Measurements from ENCODE around the gene ZFP62. TPM values are rescaled to one million over a fixed set of nuclear protein-coding genes. Genes with fewer than 3 reads are reported as not detected.

Gene ZFP62
- total RNA-seq, 1 donor from 2014 or later: 14.5 TPM

- no peaks in the 10 kb centered on the region for H3K79me2 ChIP-seq (ENCODE audit: insufficient read depth, low read length)
- no peak for FAIRE-seq
- no peak overlapping the region for H3K9ac ChIP-seq (ENCODE audit: low read length)
- TF ChIP-seq EZH2 (IDR thresholded peaks at IDR 0.05; ENCODE audit: insufficient read depth, low read length) (no peak), CTCF (IDR thresholded peaks at IDR 0.05; ENCODE audit: insufficient read depth, low read depth, low read length) (no peak)
- peaks cover 5% of the 10 kb centered on the region for H3K9me3 Mint-ChIP-seq (ENCODE audit: unreplicated experiment)
- no peak overlapping the region for H2AFZ ChIP-seq (ENCODE audit: low read depth, low read length)
- H3K36me3 Mint-ChIP-seq (ENCODE audit: low read depth, unreplicated experiment): no peaks in the 10 kb centered on the region
- H3K27ac Mint-ChIP-seq (ENCODE audit: unreplicated experiment): no peak overlapping the region
- H3K36me3 ChIP-seq (ENCODE audit: insufficient read depth, low read length): no peaks in the 10 kb centered on the region
- H3K4me3 Mint-ChIP-seq (ENCODE audit: unreplicated experiment): no peak overlapping the region
- peaks cover 2% of the 10 kb centered on the region for H3K27me3 Mint-ChIP-seq (ENCODE audit: low read depth, unreplicated experiment)
- H3K27ac ChIP-seq (ENCODE audit: low read depth, low read length): no peak overlapping the region
- H3K4me2 ChIP-seq (ENCODE audit: low read length): no peak overlapping the region
- no peaks in the 10 kb centered on the region for H3K4me1 ChIP-seq (ENCODE audit: insufficient read depth, low read length)
- no peaks in the 10 kb centered on the region for H3K27me3 ChIP-seq (ENCODE audit: insufficient read depth, low read length)
- H3K4me1 Mint-ChIP-seq (ENCODE audit: low read depth, unreplicated experiment): peaks cover 7% of the 10 kb centered on the region
- no peak for DNase-seq (ENCODE audit: low read depth)
- no peak overlapping the region for H3K4me3 ChIP-seq (ENCODE audit: insufficient read depth, low read depth, low read length)
- no peaks in the 10 kb centered on the region for H4K20me1 ChIP-seq (ENCODE audit: insufficient read depth, low read length)
- no peaks in the 10 kb centered on the region for H3K9me3 ChIP-seq (ENCODE audit: insufficient read depth, low read depth, low read length)
These were observed 47.3 kb upstream of the ZFP62 start for GRCh38 chr5:180908400-180908799.

GRCh38 chr5:180901319-180902009, 40.4 kb upstream of the ZFP62 start:
- no peaks in the 10 kb centered on the region for H3K4me1 Mint-ChIP-seq (ENCODE audit: low read depth, unreplicated experiment)
- Histone ChIP-seq H2AFZ (ENCODE audit: low read depth, low read length) (no peak overlapping the region), H4K20me1 (ENCODE audit: insufficient read depth, low read length) (no peaks in the 10 kb centered on the region), H3K79me2 (ENCODE audit: insufficient read depth, low read length) (no peaks in the 10 kb centered on the region), H3K4me1 (ENCODE audit: insufficient read depth, low read length) (no peaks in the 10 kb centered on the region), H3K27ac (ENCODE audit: low read depth, low read length) (no peak overlapping the region), H3K4me3 (ENCODE audit: insufficient read depth, low read depth, low read length) (no peak overlapping the region), H3K9ac (ENCODE audit: low read length) (no peak overlapping the region), H3K27me3 (ENCODE audit: insufficient read depth, low read length) (no peaks in the 10 kb centered on the region), H3K36me3 (ENCODE audit: insufficient read depth, low read length) (no peaks in the 10 kb centered on the region), H3K9me3 (ENCODE audit: insufficient read depth, low read depth, low read length) (peaks cover 5% of the 10 kb centered on the region), H3K4me2 (ENCODE audit: low read length) (no peak overlapping the region)
- no peak for FAIRE-seq
- H3K27ac Mint-ChIP-seq (ENCODE audit: unreplicated experiment): no peak overlapping the region
- no peak for DNase-seq (ENCODE audit: low read depth)
- H3K36me3 Mint-ChIP-seq (ENCODE audit: low read depth, unreplicated experiment): no peaks in the 10 kb centered on the region
- peaks cover 7% of the 10 kb centered on the region for H3K27me3 Mint-ChIP-seq (ENCODE audit: low read depth, unreplicated experiment)
- H3K4me3 Mint-ChIP-seq (ENCODE audit: unreplicated experiment): no peak overlapping the region
- H3K9me3 Mint-ChIP-seq (ENCODE audit: unreplicated experiment): no peaks in the 10 kb centered on the region
- TF ChIP-seq CTCF (IDR thresholded peaks at IDR 0.05; ENCODE audit: insufficient read depth, low read depth, low read length): no peak
- no peak for TF ChIP-seq EZH2 (IDR thresholded peaks at IDR 0.05; ENCODE audit: insufficient read depth, low read length)

DNA sequence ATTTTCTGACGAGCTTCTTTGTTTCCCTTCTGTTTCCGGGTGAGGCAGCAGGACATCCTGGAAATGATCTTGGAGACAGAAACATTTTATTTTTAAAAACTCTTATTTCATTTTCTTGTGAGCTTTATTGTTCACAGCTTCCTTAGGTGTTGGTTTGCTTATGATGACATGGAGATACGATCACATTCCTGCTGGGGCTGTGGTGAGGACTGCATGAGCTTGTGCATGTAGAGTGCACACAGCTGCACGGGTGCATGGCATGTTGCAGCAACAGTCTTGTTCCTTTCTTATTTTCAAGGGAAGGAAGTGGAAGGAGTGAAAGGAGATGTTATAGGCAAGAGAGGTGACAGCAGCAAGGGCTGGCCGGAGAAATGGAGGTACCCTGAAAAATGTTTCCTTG, 39.1 kb upstream of the ZFP62 start:
- Mint-ChIP-seq H3K36me3 (ENCODE audit: low read depth, unreplicated experiment) (no peaks in the 10 kb centered on the region), H3K4me3 (ENCODE audit: unreplicated experiment) (no peak overlapping the region), H3K27me3 (ENCODE audit: low read depth, unreplicated experiment) (peaks cover 7% of the 10 kb centered on the region), H3K27ac (ENCODE audit: unreplicated experiment) (no peak overlapping the region), H3K9me3 (ENCODE audit: unreplicated experiment) (peaks cover 3% of the 10 kb centered on the region), H3K4me1 (ENCODE audit: low read depth, unreplicated experiment) (no peaks in the 10 kb centered on the region)
- H3K9me3 ChIP-seq (ENCODE audit: insufficient read depth, low read depth, low read length): peaks cover 5% of the 10 kb centered on the region
- no peaks in the 10 kb centered on the region for H3K79me2 ChIP-seq (ENCODE audit: insufficient read depth, low read length)
- TF ChIP-seq CTCF (IDR thresholded peaks at IDR 0.05; ENCODE audit: insufficient read depth, low read depth, low read length) (no peak), EZH2 (IDR thresholded peaks at IDR 0.05; ENCODE audit: insufficient read depth, low read length) (no peak)
- H3K4me3 ChIP-seq (ENCODE audit: insufficient read depth, low read depth, low read length): no peak overlapping the region
- H2AFZ ChIP-seq (ENCODE audit: low read depth, low read length): no peak overlapping the region
- FAIRE-seq: no peak
- no peak overlapping the region for H3K4me2 ChIP-seq (ENCODE audit: low read length)
- H3K36me3 ChIP-seq (ENCODE audit: insufficient read depth, low read length): no peaks in the 10 kb centered on the region
- no peak overlapping the region for H3K9ac ChIP-seq (ENCODE audit: low read length)
- no peak for DNase-seq (ENCODE audit: low read depth)
- H3K27ac ChIP-seq (ENCODE audit: low read depth, low read length): no peak overlapping the region
- no peaks in the 10 kb centered on the region for H4K20me1 ChIP-seq (ENCODE audit: insufficient read depth, low read length)
- no peaks in the 10 kb centered on the region for H3K4me1 ChIP-seq (ENCODE audit: insufficient read depth, low read length)
- H3K27me3 ChIP-seq (ENCODE audit: insufficient read depth, low read length): no peaks in the 10 kb centered on the region

All from astrocyte (in vitro differentiated cells and primary cell).